ENCODE results near the gene CAB39L. TPM values are rescaled to one million over a fixed set of nuclear protein-coding genes. Genes with fewer than 3 reads are reported as not detected.

The CAB39L gene
- total RNA-seq, 4 donors from 2014 or later = 84.2 to 131 (median 114) TPM

GRCh38 chr13:49410006-49410405 is 33.9 kb downstream of the CAB39L start:
- WGBS, 2 donors (ENCODE audit: low coverage in 1 of 2) = 70 to 91% methylated on average over 4 of the region's 4 CpGs
- H3K4me1 ChIP-seq = peaks cover 0 to 11% (median 0%) of the 10 kb centered on the region in 3 donors
- H3K27ac ChIP-seq = peak overlapping the region in 1 of 4 donors; percentile 36
- no peak overlapping the region for H3K4me3 ChIP-seq
- TF ChIP-seq CTCF (IDR thresholded peaks at IDR 0.05) (no peak), POLR2AphosphoS5 (IDR thresholded peaks at IDR 0.05) (no peak), EP300 (IDR thresholded peaks at IDR 0.05) (no peak), POLR2A (IDR thresholded peaks at IDR 0.05) (no peak)
- peaks cover 0 to 4% (median 0%) of the 10 kb centered on the region in 3 donors for H3K9me3 ChIP-seq
- no peaks in the 10 kb centered on the region for H3K27me3 ChIP-seq
- no peak for ATAC-seq
- H3K36me3 ChIP-seq = no peaks in the 10 kb centered on the region

GRCh38 chr13:49409008-49409407 is 34.9 kb downstream of the CAB39L start:
- H3K27me3 ChIP-seq = no peaks in the 10 kb centered on the region

GRCh38 chr13:49407936-49408335 is 35.9 kb downstream of the CAB39L start:
- ATAC-seq = no peak
- Histone ChIP-seq H3K4me3 (no peak overlapping the region), H3K4me1 (peaks cover 0 to 11% (median 0%) of the 10 kb centered on the region in 3 donors), H3K36me3 (no peaks in the 10 kb centered on the region), H3K27me3 (no peaks in the 10 kb centered on the region), H3K9me3 (peaks cover 0 to 15% (median 0%) of the 10 kb centered on the region in 3 donors), H3K27ac (no peak overlapping the region)
- TF ChIP-seq EP300 (IDR thresholded peaks at IDR 0.05) (no peak), CTCF (IDR thresholded peaks at IDR 0.05) (no peak), POLR2AphosphoS5 (IDR thresholded peaks at IDR 0.05) (no peak), POLR2A (IDR thresholded peaks at IDR 0.05) (no peak)
- 83 to 100% methylated on average over 1 to 4 of the region's 4 CpGs for WGBS, 2 donors (ENCODE audit: low coverage in 1 of 2)

More at GRCh38 chr13:49409008-49409407, 34.9 kb downstream of the CAB39L start:
- 74 to 85% methylated on average over 3 of the region's 3 CpGs for WGBS, 2 donors (ENCODE audit: low coverage in 1 of 2)
- peaks cover 0 to 13% (median 0%) of the 10 kb centered on the region in 3 donors for H3K9me3 ChIP-seq
- H3K27ac ChIP-seq = no peak overlapping the region
- H3K4me3 ChIP-seq = no peak overlapping the region
- H3K4me1 ChIP-seq = peaks cover 0 to 11% (median 0%) of the 10 kb centered on the region in 3 donors
- ATAC-seq = no peak
- TF ChIP-seq POLR2AphosphoS5 (IDR thresholded peaks at IDR 0.05) (no peak), POLR2A (IDR thresholded peaks at IDR 0.05) (no peak), EP300 (IDR thresholded peaks at IDR 0.05) (no peak)
- H3K36me3 ChIP-seq = no peaks in the 10 kb centered on the region

GRCh38 chr13:49407068-49407467 is 36.8 kb downstream of the CAB39L start:
- TF ChIP-seq POLR2A (IDR thresholded peaks at IDR 0.05) = no peak
- no peak for TF ChIP-seq POLR2AphosphoS5 (IDR thresholded peaks at IDR 0.05)
- TF ChIP-seq CTCF (IDR thresholded peaks at IDR 0.05) = no peak
- TF ChIP-seq EP300 (IDR thresholded peaks at IDR 0.05) = no peak
- Histone ChIP-seq H3K27me3 (no peaks in the 10 kb centered on the region), H3K9me3 (peaks cover 0 to 15% (median 0%) of the 10 kb centered on the region in 3 donors), H3K4me3 (no peak overlapping the region), H3K27ac (no peak overlapping the region), H3K4me1 (peaks cover 0 to 20% (median 0%) of the 10 kb centered on the region in 3 donors), H3K36me3 (no peaks in the 10 kb centered on the region)
- no peak for ATAC-seq
- WGBS, 2 donors (ENCODE audit: low coverage in 1 of 2) = 89 to 92% methylated on average over 1 of the region's 1 CpG

GRCh38 chr13:49404703-49405020 is 39.2 kb downstream of the CAB39L start:
- peaks cover 0 to 15% (median 0%) of the 10 kb centered on the region in 3 donors for H3K9me3 ChIP-seq
- no peak overlapping the region for H3K4me3 ChIP-seq
- ATAC-seq = no peak
- H3K27me3 ChIP-seq = no peaks in the 10 kb centered on the region
- no peaks in the 10 kb centered on the region for H3K36me3 ChIP-seq
- no peak for TF ChIP-seq POLR2AphosphoS5 (IDR thresholded peaks at IDR 0.05)
- TF ChIP-seq CTCF (IDR thresholded peaks at IDR 0.05) = no peak
- no peak for TF ChIP-seq POLR2A (IDR thresholded peaks at IDR 0.05)
- no peak for TF ChIP-seq EP300 (IDR thresholded peaks at IDR 0.05)
- peaks cover 0 to 17% (median 0%) of the 10 kb centered on the region in 3 donors for H3K4me1 ChIP-seq
- no CpG with 5 or more reads among the region's 1 CpG for WGBS, 2 donors (ENCODE audit: low coverage in 1 of 2)
- H3K27ac ChIP-seq = no peak overlapping the region
